NCI-H2081 treated with DMSO at 0.1 percent for 48 hours (cell line): ENCODE data around the gene SKI.

Experiments used
- DNase-seq: peaks from one replicate; lab custom pipeline; 2025; lab: John Stamatoyannopoulos, UW

SKI gene

DNA sequence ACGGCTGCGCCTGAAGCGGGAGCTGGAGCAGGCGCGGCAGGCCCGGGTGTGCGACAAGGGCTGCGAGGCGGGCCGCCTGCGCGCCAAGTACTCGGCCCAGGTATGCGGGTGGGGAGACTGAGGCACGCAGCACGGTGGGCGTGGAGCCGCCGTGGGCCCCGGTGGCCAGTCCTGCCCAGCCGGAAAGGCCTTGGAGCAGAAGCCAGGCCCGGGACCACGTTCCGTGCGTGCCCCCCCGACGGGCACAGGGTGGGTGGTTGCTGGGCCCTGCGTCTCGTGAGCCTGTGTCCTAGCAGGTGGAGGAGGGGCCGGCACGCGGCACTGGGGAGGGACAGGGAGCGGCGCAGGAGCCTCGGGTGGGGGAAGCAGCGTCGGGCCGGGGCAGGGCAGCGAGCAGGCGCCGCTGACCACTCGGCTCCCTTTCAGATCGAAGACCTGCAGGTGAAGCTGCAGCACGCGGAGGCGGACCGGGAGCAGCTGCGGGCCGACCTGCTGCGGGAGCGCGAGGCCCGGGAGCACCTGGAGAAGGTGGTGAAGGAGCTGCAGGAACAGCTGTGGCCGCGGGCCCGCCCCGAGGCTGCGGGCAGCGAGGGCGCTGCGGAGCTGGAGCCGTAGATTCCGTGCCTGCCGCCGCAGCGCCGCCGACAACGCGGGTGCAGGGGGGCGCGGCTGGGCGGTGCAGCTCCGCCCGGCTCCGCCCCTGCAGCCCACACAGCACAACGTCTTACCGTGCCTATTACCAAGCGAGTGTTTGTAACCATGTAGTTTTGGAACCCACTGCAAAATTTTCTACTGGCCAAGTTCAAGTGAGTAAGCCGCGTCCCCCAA, 78.2 kb downstream of the SKI start:
- DNase-seq = no peak

DNA sequence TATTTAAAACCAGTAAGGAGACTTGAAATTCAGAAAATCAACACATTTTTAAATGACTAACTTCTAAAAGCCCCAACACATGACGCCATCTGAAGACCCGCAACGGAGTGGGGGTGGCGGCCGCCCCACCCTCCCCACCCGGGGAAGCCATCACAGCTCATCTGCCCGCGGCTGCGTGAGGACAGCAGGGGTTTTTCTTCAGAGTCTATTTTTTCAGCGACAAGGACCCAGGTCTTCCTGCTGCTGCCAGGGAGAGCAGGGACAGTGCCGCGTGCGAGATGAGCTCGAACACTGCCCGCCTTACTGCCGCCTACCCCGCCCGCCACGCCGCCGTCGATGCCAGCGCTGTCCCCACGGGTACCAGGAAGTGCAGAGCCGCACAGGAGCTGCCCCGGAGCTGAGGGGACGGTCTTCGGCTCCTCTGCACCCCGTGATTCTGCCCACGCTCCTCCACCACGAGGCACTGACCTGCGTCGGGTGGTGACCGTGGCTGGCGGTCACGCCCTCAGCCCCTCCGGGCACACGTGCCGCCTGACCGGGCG, 79.0 kb downstream of the SKI start:
- no peak for DNase-seq

DNA sequence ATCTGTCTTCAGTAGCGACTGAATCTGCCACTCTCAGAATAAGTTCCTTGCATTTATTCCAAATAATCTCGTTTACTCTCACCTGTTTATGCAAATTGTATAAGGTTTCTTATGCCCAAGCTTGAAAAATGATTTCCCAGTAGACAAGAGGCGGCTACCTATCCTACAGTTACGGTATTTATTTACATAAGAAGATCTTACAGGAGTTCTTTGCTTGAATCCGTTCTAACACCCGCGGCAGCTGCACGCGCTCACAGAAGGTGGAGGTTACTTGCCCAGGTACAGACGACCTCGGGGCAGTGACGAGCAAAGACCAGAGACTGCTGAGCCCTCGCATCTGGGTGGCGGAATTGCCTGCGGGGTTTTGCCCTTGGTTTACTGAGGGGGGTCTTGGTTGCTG, 79.9 kb downstream of the SKI start:
- DNase-seq = no peak

DNA sequence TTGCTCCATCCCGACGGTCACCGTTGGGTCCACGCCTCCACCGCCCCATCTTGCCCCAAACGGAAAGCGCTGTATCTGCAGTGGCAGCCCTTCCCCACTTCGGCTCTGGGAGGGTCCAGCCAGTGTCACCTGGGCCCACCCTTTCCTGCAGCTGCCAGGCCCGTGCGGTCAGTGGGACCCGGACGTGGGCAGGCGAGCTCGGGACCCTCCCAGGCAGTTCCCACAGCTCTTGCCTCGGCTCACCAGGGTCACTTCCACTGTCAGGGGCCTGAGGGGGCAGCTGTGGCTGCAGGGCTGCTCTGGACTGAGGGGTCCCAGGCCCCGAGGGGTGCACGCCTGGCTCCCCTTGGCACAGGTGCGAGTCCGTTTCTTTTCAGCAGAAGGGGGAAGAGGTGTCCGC, 80.7 kb downstream of the SKI start:
- DNase-seq = no peak

DNA sequence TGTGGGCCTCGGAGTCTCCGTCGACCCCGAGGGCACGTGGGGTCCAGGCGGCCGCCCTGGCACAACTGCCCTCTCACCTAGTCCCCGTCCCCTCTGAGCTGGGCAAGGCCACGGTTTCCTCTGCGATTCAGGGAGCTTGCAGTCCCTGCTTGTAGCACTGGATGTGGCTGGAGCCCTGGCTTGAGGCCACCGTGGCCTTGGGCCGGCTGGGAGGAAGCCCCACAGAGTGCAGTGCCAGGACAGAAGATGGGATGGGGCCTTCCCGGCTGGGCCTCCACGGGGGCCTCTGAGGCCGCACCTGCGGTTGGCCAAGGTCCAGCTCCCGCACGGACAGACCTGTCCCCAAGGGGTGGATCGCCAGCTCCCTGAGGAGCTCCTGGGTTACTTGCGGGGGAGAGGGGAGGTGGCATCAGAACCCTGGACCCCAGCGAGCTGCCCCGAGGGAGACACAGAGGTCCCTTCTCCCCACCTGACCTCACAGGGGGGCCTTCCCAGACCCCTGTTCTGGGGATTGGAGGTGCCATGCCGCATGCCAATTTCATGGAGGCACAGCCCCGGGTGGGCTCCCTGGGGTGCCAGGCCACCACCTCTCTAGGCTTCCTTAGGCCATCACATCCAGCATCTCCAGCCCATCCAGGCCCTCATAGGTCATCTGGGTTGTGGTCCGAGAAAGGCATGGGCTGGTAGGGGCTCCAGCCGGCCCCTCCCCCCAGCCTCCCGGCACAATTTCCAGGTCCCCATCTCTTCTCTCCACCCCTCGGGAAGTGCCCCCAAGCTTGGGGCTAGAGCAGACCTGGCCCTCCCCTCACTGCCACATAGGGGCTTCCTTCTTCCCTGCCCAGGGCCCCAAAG, 82.4 kb downstream of the SKI start:
- no peak for DNase-seq

DNA sequence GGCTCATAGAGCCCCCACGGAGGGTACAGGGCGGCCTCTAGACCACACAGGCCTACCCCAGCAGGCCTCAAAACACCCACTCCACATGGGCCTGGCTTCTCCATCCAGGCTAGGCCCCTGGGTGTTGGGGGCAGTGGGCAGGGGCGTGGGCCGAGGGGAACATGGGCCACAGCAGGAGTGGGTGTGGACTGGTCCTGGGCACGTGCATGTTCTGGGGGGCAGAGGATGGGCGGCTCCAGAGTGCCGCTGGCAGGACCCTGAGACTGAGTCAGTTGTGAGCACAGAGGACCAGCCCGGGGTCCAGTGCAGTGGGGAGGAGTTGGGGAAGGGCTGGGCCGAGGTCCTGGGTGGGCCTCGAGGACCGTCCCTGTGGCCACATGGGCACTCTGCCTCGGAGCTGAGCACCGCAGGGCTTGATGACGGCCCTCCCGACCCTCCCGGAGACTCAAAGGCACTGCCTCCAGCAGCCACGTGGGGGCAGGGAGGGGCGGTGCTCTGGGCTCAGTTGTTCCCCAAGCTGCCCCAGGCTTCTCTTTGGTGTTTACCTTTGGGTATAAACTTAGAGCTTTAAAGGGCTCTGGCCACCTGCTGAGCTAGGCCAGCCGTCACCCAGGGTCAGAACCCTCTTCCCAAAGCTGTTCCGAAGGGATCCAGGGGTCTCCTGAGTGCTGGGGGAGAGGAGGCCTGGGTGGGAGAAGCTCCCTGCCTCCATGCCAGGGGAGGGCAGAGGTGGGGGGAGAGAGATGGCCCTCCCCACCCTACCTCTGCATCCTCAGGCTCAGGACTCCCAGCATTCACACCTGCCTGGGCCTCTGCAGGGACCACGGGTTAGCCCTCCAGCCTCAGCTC, 83.3 kb downstream of the SKI start:
- DNase-seq = no peak

DNA sequence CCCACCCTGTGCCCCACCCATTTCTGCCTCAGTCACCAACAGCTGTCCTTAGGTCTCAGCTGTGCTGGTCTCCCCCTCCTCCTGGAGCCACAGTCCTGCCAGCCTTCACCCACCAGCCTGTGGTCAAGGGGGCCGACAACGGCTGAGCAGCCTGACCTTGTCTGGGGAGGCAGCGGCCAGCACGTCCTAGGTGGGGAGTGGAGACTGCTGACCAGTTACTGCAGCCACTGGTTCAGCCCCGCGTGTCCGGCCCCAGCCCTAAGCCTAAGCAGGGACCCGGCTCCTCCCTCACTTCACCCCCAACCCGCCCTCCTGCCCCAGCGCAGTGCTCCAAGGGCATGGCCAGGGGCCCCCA, 84.0 kb downstream of the SKI start:
- DNase-seq = no peak

DNA sequence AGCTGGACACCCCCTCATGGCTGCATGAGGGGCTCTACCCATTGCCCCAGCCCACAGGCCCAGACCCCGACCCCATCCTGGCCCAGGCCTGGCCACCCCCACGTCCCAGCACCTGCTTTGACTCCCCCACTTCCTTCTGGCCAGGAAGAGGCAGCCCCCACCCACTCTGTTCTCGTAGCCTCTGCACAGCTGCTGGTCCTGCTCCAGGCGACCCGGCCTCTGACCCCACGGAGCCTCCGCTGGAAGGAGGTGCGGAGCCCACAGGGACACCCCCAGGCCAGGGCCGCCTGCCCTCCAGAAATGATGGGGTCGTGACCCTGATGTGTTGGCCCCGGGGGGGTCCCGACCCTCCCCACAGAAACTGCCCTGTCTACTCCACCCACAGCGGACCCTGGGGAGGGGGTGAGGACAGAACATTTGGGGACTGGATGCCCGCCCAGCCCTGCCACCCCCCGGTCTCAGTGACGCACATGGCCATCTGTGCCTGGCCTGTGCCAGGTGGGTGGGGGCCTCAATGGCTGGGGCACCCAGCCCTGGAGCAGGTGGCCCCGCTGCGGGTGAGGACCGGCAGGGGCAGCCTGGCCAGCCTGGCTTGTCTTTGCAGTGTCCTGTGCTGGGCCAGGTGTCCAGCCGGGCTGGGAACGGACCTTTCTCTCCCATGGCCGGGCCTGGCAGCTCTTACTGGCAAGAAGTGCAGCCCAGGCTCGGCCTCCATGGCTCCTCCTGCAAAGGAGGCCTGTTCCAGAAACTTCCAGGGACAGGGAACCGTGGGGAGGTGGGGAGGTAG, 84.6 kb downstream of the SKI start:
- DNase-seq = no peak

DNA sequence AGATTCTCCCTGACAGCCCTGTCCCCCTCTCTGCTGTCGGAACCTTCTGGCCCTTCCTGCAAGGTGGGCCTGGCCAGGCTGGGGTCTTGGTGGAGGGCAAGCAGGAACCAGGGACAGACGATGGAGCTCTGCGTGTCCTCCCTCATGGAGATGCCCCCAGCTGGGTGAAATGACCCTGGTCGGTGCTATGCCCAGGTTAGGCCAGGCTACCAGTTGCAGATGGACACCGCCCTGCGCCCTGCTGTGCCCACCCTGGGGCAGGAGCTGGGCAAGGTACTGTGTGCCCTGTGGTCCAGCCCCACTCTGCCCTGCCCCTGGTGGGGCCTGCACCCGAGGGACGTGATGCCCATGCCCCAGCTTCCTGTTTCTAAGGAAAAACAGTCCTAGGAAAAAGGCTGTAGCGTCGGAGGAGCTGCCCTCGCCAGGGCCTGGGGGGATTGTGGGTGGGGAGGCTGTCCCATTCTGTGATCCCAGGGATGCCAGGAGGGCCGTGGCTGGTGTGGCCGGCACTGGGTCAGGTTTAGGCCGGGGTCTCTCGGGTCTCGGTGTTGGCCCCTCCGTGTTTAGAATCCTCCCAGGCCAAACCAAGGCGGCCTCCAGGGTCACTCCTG, 85.6 kb downstream of the SKI start:
- no peak for DNase-seq

DNA sequence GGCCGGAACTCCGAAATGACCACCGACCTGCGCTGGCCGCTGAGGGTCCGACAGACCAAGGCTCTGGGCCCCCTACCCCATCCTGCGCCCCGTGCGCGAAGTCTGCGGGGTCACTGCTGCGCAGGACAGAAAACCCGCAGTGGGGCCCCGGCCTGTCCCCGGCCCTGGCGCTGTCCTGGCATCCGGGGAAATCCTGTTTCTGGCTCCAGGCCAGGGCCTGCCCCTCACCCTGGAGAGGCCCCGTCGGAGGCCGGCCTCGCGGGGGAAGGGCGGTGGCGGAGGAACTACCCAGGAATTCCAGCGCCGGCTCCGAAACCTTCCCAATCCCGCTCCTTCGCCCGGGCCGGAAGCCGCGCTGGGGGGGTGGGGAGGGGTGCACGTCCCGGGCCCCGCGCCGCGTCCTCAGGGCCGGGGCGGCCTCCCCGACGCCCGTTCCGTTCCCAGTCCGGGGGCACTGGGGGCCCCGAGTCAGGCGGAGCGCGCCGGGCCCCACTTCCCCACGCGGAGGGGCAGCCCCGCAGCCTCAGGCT, 86.2 kb downstream of the SKI start:
- no peak for DNase-seq

DNA sequence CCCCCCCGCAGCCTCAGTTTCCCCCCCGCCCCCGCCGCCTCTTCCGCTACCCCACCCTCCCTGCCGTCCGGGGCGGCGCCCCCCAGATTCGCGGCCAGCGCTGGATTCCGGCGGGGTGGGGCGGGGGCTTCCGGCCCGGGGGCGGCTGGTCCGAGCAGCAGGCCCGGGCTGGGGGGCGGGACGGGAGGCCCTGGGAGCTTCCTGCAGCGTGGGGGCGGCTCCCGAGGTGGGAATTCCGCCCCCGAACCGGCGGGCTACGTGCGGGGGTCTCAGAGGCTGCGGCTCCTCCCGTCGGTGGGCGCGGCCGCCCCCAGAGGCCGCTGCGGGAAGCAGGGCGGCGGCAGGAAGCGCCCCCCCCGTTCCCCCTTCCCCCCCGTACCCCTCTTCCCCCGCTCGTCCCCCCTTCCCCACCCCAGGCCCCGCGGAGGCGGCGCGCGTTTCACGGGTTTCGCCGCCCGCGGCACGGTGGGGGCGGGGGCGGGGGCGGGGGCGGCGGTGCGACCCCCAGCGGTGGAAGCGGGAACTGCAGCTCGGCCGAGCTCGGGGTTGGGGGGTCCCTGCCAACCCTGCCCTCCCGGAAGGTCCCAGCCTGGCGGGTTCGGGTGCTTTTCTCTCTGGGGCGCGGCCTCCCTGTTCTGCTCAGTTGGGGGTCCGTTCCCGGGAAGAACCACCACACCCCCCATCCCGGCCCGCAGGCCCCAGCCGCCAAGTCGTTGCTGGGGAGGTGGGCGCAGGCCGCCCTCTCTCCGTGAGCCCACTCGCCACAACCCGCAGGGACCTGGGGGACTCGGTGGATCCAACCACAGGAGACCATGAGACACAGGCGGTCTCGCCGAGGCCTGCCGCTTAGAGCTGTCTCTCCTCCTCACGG, 86.9 kb downstream of the SKI start:
- no peak for DNase-seq

DNA sequence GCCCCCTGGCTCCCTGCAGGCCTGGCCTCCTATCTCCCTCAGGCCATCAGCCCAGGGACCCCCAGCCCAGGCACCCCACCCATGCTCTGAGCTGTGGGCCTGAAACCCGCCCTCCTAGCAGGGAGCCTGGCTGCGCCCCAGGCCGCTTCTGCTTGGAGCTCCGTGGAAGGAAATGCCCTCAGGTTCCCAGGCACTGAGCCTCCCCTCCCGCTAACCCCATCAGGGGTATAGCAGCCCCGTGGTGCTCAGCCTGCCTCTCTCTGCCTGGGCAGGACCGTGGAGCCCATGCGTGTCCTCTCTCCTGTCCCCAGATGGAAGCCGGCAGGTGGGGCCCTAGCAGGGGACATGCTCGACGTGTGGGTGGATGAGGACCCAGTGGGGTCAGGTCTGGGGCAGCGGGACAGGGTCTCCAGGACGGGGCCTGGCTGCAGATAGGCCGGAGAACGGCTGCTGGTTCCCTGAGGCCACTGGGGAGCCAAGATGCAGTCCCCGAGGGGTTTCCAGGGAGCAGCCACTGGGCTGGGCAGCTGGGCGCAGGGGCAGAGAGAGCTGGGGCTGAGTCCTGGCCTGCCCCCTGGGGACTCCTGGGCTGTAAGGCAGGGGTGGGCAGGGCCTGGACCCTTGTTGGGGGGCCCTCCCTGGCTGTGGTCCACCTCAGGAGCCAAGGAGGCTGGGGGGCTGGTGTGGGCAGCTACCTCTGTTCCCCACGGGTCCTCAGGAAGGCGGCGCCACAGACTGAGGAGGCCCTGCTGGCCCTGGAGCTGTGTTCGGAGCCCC, 87.7 kb downstream of the SKI start:
- no peak for DNase-seq

DNA sequence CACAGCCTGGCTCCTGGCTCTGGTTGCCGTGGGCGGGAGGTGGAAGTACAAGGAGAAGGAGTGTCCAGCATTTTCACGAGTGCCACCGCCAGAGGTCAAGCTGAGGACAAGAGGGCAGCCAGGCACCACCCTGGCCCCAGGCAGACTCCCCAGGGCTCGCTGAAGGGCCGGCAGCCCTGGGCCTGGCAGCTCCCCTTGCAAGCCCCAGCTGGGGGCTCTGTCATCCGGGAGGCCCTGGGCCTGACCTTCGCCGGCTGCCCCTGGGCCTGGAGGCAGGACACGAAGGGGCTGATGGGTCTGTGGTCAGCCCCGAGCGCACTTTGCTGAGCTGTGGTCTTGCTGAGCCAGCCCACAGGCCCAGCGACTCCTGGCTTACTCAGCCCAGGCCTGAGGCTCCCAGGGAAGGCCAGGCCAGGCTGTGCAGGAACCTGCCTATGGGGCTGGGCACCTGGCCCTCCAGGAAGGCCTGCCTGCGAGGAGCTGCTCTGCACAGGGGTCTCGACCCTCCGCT, 88.4 kb downstream of the SKI start:
- DNase-seq = no peak

DNA sequence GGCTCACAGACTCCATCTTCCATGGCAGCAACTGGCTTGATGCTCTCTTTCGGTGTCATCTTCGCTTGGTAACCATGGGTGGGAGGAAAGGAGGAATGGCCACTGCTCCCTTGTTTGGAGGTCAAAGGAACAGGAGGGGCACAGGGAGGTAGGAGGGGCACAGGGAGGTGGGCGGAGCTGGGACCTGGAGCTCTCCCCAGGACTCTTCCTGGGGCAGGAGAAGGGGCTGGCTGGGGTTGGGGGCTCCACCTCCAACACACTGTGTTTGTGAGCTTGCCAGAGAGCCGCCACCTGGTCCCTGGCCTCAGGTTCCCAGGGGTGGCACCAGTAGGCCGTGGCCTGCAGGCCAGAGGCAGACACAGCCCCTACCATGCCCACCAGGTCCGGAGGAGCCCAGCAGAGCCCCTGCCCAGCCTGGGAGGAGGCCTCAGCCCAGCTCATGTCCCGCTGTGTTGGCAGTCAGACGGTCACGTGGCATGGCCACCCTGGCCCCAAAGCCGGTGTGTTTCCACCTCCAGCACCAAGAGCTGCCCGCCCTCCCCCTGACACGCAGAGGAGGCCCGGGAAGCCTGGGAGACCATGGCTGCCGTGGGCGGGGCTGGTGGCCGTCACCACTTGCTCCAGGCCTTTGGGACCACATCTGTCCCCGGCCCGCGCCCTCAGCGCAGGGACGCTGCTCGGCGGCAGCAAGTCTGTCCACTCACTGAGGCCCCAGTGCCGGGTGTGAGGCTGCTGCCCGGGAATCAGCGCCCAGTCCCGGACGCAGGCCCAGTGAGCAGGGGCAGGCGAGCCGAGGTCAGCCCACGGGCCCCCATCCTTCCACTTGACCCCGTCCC, 89.3 kb downstream of the SKI start:
- DNase-seq = no peak

DNA sequence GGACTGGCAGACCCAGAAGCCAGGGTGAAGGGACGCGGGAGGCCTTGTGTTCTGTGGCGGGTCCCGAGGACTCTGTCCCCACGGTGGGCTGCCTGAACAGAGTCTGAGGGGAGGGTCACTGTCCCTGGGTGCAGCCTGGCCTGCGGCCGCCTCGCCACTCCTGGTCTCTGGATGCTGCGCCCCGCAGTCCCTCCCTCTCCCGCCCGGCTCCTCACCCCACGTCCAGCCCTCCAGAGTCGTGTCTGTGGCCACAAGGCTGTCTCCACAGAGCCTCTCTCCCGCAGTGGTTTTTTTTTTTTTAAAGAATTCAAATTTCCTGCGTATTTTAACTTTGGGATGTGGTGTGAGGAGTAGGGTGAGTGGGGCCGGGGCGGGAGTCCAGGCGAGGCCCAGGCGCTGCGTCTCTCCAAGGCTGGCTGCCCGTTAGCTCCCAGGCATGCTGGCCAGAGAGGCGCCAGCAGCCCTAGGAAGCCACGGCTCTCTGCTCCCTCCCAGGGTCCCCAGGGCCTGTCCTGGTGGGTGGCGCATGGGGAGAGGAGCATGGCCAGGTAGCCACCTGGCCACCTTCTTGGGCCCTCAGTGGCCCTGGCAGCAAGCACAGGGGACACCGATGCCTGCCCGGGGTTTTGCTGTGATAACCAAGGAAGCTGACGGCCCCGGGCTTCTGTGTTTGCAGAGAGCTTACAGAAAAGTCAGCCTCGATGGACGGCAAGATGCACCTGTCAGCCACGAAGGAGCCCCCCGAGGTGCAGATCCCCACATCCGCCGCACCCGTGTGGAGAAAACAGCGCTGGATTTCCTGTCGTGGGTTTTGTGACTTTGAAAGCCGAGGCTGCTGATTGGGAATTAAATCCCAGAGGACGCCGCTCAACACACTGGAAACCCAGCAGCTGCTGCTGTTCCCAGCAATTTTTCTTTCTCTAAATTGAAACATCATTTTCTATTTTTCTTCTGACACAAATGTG, 90.5 kb downstream of the SKI start:
- DNase-seq = no peak

DNA sequence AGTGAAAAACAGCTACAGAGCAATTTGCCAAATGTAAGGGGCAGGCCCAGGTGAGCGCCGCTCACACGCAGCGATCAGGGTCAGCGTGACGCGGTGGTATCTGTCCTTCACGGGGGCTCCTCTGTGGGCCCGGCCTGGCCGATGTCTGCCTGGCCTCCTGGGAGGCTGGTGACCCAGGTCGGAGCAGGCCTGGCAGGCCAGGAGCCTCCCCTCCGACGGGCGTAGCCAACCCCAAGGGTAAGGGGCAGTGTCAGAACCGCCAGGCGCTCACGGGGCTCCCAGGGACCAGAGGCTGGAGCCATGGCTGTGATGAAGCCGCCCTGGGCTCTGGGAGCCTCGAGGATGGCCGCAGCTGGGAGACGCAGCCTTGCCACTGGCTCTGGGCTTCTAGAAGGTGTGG, 91.2 kb downstream of the SKI start:
- no peak for DNase-seq

DNA sequence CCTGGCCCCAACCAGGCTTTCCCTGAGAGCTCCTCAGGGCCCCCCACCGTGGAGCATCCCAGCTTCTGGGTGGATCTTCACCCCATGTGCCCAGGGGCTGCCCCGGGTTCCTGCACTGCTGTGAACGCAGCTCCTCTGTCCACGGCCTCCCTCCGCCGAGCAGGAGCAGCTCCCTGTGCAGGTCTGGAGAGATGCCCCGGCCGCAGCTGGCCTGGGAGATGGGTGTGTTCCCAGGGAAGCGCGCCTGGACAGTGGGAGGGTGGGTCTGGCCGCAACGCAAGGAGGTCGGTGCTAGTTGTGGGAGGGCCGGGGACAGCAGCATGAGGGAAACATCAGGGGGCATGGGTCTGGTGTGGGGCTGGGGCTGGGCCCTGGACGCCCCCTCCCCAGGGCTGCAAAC, 91.9 kb downstream of the SKI start:
- DNase-seq = no peak
